Measurements from ENCODE around the gene FURIN.
"Not testable (repeated sequence)": the region's sequence is repeated elsewhere in the genome, so short reads cannot be mapped to it uniquely, and the experiment has no call there.

The FURIN gene

DNA sequence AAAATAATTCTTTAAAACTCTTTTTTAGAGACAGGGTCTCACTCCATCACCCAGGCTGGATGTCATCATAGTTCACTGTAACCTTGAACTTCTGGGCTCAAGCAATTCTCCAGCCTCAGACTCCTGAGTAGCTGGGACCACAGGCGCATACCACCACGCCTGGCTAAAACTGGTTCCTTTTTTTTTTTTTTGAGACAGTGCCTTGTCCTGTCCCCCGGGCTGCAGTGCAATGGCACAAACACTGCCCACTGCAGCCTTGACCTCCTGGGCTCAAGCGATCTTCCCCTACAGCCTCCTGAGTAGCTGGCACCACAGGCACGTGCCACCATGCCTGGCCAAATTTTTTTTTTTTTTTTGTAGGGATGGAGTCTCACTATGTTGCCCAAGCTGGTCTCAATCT is 23.7 kb upstream of the FURIN start:
- DNase-seq (ENCODE audit: low read depth in 2 of 2), result no peak

DNA sequence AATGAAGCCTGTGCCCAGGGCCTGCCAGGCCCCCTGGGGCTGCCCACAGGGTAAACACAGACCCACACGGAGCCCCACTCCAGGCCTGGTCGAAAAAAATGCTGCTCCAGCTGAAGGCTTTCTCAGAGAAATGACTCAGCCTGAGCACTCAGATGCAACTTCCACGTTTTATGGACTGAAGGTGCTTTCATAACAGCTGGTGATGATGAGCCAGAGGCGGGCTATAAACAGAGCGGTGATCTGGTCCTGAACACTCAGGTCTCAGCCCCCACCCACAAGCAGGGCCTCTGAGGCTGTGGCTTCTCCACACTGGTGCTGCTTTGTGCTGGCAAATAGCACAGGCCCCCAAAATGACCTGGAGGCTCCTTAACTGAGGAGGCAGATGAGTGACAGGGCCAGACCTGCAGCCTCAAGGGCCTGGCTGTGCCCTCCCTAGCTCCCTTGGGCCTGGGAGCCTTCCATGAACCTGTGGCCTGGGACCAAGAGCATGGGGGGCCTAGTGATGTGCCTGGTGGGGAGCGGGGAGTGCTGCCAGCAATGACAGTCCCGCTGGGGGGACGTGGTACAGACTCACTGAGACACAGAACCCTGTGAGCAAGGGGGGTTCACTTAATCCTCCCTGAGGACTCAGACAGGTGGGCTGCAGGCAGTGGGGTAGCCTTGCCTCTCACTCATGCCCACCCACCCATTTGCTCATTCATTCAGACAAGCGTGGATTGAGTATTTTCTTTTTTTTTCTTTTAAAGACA is 23.0 kb upstream of the FURIN start:
- DNase-seq (ENCODE audit: low read depth in 2 of 2), result peak in 1 of 2 donors; percentile 79

DNA sequence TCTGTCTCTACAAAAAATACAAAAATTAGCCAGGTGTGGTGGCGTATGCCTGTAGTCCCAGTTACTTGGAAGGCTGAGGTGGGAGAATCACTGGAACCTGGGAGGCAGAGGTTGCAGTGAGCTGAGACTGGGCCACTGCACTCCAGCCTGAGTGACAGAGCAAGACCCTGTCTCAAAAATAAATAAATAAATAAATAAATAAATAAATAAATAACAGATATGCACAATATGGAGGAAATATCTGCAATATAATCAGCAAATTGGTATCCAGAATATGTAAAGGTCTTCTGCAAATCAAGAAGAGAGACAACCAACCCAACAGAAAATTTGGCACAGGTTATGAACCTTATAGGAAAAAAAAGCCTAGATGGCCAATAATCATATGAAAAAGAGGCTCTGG is 19.0 kb upstream of the FURIN start:
- not testable (repeated sequence) for DNase-seq (ENCODE audit: low read depth in 2 of 2)

DNA sequence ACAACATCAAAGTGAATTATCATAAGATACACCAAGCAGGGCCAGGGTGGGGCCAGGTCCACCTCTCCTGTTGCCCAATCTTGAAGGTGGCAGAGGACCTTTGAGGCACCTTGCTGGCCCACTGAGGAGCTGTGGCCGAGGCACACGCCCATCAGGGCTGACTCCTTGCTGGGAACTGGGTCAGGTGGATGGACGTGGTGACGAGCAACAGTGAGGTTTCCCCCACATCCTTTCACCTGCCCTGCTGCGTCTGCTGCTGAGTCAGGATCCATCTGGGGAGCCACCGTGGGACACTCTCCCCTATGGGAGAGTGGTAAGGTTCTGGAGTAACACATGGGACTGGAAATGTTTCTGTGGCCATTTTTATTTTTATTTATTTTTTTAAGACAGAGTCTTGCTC is 17.3 kb upstream of the FURIN start:
- peak in 1 of 2 donors; percentile 66 for DNase-seq (ENCODE audit: low read depth in 2 of 2)

DNA sequence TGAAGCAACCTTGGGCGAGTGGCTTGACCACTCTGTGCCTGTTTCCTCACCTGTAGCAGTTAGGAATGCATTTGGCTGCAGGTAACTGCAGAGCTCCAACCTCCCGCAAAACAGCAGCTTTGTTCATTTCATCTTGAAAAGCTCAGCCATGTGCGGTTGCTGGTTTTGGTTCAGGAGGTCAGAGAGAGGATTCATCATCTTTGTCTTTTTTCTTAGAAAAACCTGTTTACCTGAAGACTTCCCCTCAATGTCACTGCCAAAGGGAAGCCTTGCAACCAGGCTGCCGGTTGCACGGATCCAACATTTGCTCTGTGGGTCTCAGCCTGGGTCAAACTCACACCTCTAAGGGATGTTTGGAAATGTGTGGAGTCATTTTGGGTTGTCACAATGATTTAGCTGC is 16.4 kb upstream of the FURIN start:
- DNase-seq (ENCODE audit: low read depth in 2 of 2), result no peak

DNA sequence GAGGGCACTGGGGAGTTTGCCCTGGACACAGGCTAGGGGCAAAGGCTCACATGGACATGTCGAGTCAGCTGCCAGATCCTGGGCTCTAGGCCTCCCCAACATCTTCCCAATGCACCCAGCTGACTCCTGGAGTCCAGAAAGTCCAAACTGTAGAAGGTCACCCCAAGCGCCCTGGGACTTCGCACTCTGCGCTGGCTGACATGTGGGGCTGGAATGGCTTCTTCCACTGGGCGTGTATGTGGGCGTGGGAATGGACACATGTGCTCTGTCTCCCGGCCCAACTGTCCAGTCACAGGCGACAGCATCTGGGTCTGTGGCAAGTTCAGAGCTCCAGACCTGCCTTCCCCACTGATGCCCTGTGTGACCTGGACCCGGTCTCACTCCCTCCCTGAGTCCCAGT is 13.2 kb upstream of the FURIN start:
- no peak for DNase-seq (ENCODE audit: low read depth in 2 of 2)

DNA sequence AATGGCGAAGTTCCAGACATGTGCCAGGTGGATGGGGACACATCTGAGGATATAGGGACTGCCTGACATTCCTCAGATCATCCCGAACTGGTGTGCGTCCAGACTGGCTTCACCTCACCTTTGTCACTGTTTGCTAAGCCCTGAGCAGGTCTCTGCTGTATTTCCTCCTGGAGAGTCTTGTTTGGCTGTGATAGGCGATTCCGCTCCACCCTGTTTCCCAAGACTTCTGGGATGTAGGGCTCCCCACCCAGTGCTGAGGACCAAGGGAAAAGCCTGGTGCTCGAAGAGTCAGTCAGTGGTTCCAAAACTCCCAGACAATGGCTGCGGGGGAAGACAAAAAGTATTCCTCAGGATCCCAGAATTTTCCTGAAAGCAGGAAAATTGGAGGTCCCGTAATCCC is 11.1 kb upstream of the FURIN start:
- no peak for DNase-seq (ENCODE audit: low read depth in 2 of 2)

DNA sequence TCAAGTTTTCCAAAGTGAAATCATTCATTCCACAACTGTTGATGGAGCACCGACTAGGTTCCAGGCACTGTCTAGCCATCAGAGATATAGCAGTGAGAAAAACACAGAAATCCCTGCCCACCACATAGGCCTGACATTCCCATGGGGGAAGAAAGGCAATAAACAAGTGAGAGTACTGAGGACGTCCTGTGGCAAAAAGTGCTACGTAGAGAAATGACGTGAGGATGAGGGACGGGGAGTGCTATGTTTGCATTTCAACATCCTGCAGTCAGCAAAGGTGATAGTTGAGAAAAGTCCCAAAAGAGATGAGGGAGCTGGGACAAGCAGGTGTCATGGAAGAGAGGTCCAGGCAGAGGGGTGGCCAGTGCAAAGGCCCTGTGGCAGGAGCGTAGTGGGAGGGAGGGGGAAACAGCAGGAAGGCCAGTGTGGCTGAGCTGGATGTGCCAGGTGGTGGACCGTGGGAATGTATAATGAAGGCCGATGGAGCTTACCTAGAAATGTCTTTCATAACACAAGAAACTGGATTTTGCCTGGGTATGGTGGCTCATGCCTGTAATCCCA is 10.4 kb upstream of the FURIN start:
- no peak for DNase-seq (ENCODE audit: low read depth in 2 of 2)

DNA sequence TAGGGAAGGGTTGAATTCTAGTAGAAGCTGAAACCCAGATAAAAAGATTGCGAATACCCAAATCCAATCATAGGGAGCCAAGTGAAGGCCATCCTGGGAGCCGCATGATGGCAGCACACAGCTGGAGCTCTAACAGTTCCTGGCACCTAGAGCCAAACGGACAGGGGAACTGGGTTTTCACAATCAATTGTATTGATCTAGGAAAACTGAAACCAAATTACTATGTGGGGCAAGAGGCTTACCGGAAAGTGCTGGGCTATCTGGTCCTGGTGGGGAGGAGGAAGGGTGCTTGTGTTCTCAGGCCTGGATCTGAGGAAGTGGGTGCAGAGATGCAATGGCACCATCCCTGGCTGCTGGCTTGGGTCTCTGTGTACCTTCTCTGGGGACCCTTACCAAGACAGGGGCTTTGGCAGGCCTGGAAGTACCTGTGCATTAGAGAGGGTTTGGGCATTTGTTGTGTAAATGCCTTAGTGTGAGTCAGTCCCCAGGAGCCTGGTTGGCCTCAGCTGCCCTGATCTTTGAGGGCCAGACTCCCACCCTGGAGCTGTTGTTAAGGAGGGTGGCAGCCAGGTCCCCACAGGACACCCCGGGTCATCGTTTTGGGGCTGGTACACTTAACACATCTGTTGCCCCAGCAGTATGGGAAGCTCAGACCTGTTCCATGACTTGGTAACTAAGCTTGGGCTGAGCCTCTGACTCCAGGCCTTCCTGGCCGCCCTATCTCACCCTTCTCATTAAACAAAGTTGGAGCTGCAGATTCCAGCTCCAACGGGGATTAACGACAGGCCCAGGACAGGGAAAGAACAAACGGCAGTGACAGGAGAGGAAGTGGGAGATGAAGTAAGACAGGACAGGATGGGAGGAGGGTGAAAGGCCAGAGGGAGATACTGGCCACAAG is 8.9 kb upstream of the FURIN start:
- no peak for DNase-seq (ENCODE audit: low read depth in 2 of 2)

DNA sequence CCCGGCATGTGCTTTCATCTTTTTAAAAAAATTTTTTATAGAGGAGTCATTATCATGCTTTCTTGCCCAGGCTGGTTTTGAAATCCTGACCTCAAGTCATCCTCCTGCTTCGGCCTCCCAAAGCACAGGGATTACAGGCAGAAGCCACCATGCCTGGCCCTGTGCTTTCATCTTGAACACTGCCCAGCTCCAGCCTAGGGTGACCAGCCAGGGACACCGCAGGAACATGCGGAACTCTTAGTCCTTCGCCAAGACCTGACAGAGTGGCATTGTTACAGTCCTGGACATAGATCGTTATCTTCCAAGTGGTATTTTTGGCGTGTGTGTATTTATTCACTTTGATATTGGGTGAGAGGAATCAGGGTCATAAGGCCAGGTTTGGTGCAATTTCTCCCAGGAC is 7.9 kb upstream of the FURIN start:
- DNase-seq (ENCODE audit: low read depth in 2 of 2), result no peak

DNA sequence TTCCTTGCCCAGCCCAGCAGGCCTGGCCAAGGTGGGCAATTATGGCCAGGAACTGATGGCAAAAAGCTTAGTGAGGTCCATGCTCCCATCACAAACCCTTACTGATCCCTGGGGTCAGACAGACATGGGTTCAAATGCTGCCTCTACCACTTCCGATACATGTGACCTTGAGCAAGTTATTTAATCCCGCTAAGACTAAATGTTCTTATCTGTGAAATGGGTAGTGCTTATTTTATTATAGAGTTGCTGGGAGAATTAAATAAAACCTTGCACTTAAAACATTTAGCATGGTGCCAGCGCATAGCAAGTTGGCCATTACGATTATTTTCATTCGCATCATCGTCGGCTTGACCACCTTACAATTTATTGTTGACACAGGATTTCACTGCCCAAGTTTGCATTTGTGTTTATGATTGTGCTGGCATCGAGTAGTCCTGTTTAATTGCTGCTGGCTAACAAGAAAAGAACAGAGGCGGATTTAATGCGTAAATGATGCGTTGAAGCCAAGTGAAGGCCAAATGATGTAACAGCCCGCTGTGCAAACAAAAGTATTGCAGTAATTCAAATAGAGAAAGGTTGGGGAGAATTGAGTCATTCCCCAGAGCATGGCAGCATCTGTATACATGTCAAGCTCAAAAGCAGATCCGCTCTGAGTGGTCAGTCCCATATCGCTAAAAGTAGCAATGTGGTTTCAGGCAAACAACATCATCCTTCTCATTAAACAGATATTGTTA is 7.3 kb upstream of the FURIN start:
- no peak for DNase-seq (ENCODE audit: low read depth in 2 of 2)

DNA sequence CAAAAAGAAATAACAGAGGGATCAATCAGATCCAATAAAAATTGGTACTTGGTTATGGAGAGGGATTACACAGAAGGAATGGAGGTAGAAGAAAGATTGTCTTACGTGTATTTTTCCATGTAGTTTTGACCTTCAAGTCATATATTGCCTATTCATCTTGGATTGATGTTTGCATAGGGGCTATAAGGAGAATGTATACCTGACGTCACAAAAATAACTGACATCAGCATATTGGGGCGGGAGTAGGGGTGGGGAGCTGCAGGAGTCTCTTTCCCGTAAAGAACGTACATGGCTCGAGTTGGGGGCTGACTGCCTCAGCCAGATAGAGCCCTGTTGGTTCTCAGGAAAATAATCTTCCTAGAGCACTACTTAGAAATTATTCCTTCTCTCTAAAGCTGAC is 5.9 kb upstream of the FURIN start:
- no peak for DNase-seq (ENCODE audit: low read depth in 2 of 2)

DNA sequence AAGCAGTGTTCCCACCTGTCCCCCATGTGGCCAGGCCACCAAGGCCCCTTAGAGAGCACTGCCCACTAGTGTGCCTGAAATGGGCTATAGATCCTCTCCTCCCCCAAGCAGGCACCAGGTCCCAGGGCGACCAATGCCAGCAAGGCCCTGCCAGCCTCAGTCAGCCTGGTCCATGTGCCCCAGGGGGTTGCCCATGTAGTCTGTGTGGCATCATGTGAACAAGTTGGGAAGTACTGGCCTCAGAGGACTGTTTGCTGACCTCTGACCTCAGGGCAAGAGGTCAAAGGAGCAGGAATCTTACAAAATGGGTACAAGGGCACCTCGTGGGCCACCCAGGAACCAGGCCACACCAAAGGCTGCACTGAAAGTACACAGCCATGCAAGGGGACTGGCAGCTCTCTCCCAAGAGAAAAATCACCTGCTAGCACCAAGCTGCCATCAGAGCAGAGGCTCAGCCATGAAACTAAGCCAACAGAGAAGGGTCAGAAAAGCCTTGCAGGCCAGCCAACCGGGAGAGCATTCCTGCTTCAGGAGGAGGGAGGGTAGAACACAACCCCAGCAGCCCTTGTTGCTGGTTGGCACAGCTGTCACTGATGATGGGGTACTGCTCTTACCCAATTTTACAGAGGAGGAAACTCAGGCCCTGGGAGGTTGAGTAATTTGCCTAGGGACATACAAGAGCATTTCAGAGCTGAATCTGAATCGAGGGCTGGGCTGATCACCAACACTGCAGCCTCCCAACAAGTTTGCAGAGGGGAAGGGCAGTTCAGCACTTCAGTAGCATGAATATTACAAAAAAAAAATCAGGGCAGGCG is 5.2 kb upstream of the FURIN start:
- DNase-seq (ENCODE audit: low read depth in 2 of 2), result no peak

DNA sequence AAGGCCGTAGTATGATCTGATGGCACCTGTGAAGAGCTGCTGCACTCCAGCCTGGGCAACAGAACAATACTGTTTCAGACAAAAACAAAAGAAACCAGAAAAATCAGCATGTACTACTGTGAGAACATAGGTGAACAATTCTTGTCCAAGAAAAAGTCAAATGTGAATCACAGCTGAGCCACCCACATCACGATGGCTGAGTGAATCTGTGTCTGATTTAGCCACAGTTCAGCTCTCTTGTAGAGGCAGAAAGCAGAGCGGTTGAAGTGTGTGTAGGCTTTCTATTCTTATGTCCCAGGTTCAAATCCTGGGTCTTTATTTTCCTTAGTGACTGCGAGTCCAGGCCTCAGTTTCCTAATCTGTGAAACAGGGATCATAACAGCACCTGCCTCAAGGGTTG is 4.4 kb upstream of the FURIN start:
- DNase-seq (ENCODE audit: low read depth in 2 of 2), result no peak

DNA sequence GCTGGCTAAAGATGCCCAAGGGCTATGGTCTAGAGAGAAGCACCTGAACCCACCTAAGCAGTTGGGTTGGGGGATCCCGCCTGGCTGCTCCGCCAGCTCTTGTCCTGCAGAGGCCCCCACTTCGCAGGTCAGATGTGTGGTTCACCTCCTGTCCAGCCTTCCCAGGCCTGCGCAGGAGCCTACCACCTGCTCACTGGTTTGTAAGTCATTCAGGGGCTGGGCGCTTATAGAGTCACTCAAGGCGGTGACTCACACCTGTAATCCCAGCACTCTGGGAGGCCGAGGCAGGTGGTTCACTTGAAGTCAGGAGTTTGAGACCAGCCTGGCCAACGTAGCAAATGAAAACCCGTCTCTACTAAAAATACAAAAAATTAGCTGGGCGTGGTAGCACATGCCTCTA is 3.9 kb upstream of the FURIN start:
- no peak for DNase-seq (ENCODE audit: low read depth in 2 of 2)

DNA sequence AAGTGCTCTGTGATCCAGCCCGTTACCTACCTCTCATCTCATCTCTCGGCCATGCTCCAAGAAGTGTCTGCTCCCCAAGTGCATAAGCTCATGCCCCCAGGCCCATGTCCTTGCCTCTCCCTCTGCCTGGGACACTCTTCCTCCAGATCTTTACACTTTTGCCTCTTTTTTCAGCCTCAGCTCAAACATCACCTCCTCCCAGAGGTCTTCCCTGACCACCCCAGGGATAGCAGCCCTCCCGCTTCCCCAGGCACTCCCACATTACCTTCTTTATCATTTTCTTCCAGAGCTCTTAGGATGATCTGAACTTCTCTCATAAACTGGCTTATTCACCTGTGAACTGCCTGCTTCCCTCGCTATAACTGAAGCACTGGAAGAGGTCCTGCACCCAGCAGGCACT is 2.7 kb upstream of the FURIN start:
- no peak for DNase-seq (ENCODE audit: low read depth in 2 of 2)

DNA sequence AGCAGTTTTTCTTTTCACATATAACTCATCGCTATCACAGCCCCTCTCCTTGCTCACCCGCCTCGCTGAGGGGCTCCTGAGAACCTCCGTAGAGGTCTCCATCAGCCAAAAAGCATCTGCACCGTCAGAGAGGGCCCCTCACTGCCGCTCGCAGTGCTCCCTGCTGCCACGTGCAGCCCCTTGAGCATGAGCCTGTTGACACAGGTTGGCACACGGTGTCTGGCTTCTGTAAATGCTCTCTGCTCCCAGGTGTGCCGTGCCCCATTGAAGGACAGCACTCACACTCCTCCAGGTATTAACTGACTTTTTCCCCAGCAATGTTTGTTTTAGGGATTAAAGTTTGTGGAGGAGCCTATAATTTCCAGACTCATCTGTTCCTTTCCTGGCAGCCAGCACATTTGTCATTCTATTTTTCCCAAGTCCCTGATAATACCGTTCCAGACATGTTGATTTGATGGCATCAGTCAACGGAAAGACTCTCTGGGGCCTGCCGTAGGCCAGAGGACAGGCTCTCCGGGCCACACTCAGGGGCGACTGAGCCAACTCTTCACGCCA is 2.1 kb upstream of the FURIN start:
- DNase-seq (ENCODE audit: low read depth in 2 of 2), result no peak

DNA sequence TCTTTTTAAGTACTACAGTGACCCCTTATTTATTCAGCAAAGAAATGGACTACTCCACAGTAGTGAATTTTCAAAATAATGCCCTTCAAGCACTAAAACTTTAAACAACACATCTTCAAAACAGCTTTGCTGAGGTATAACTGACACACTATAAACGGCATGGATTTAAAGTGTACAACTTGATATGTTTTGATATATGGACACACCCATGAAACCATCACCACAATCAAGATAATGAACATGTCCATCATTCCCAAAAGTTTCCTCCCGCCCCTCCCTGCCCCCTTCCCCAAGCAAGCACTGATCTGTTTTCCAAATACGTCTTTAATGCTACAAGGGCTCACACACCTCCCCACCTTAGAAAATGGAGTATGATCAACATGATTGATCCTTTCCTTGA is 1.6 kb upstream of the FURIN start:
- DNase-seq (ENCODE audit: low read depth in 2 of 2), result no peak

DNA sequence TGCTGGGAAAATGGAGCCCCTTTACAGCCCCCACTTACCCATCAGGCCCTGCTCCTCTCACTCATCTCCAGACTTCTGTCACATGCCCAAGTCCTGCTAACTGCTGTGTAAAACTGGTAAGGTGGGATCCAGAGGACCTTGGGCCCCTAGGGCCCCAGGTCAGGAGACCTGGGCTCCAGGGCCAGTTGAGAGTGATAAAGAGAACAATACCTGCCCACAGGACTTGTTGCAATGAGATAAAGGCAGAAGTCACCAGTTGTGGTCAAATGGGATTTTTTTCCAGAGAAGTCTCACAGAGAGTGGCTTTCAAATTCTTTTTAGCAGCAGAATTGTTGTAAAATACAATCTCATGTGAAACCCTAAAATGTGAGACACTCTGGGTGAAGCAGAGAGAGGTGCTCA is 753 bp downstream of the FURIN start:
- DNase-seq (ENCODE audit: low read depth in 2 of 2), result no peak

DNA sequence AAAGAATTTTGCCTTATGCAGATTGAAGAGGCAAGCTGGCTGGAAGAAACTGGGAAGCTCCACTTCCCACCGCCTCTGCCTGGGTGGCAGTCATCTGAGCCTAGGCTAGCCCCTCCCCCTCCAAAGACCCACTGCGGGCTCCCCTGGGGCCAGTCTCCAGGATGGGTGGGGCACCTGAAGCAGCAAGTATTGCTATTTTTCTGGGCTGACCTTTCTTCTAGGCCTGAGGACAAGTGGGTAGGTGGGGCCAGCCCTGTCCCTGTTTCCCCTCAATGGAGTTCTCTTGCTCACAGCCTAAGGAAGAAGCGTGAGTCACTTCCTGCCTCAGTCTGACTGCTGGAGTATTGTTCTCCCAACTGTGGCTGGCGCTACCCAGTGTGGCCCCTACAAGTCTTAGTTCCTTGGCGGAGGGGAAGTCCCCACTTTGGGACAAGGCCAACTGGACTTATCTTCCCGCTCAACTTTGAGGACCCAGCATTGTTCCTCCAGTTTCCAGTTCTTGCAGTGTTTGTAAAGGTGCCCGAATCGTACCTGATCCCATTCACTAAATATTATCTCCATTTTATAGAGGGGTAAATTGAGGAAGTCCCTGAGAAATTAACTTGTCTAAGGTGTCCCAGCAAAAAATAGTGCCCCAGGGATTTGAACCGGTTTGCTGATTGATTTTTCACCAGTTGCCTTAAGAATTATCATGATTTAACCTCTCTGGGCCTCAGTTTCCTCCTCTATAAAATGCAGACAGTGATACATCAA is 1.4 kb downstream of the FURIN start:
- peak in 1 of 2 donors; percentile 71 for DNase-seq (ENCODE audit: low read depth in 2 of 2)
